Hypothalamus (tissue), 51 donors: ENCODE measurements around the gene AGPAT4.

Source experiments
- DNase-seq, 51 donors: peaks; one replicate each; lab custom pipeline; 2025; lab: John Stamatoyannopoulos, UW

Gene AGPAT4

DNA sequence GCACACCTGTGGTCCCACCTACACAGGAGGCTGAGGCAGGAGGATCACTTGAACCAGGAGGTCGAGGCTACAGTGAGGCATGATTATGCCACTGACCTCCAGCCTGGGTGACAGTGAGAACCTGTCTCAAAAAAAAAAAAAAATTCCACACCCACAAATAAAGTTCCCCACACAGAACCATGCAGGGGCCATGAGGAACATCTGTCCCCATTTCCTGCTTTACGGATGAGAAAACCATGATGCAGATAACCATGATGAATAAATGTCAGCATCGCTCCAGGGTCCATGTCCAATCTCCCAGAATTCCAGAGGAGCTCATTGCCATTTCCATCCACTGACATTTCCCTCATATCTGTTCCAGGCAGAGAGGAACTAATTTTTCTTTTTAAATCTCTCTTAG, 16.9 kb upstream of the AGPAT4 start:
- DNase-seq: no peak

GRCh38 chr6:161284653-161285052, 10.8 kb upstream of the AGPAT4 start:
- no peak for DNase-seq

DNA sequence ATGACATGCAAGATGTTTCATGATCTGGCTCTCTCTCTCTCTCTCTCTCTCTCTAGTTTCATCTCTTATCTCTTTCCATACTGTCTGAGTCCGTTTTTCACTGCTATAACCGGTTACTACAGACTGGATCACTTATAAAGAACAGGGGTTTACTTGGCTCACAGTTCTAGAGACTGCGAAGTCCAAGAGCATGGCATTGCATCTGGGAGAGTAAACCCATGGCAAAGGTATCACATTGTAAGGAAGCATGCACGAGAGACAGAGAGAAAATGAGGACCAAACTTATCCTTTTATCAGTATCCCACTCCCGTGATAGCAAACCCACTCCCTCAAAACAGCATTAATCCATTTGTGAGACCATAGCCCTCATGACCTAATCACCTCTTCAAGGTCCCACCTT, 7.2 kb upstream of the AGPAT4 start:
- DNase-seq: no peak

DNA sequence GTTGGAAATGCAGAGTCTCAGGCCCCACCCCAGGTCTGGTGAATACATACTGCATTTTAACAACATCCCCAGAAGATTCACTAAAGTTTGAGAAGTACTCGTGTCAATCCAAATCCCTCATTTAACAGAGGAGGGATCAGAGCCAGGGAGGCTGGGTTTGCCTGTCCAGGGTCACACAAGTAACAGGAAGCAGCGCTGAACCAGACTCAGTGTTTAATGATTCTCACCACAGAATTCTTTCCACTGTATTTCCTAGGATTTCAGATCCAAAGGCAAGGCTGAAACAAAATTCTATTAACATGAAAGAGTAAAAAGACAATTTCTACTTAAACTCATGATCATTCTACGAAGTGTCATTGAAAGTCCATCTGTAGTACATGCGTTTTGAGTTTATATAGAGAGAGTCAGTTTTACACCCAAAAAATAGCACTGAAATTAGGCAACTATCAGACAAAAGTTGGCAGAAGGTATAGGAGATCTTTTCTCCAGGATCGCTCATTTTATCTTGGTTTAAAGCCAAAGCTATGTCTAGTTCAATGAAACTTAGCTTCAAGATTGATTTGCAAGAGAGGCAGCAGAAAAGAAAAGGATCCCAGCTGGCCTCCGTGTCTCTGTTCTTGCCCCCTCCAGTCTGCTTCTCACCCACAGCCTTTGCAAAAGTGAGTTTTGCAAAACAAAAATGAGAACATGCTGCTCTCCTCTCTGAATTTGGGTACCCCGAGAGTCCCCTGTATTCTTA, 6.0 kb upstream of the AGPAT4 start:
- no peak for DNase-seq

DNA sequence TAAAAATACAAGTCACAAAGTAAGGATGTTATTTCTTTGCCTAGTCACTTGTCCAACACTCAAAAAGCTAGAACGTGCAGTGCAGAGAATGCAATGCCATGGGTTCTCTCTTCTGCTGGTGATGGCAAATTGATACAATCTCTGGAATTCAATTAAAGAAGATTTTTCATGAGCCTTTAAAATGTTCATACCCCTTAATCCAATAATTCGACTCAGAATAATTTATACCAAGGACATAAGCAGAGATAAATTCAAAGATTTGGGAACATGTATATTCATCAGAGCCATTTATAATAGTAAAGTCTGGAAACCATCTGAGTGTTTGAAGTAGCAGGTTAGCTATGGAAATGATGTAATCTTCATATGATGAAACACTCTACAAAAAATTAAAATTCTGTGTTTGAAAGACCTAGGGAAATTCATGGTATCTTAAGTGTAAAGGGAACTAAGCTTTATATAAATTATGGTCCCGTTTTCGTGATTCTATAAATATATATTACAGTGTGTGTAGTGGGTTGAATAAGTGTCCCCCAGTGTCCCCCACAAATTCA, 2.8 kb upstream of the AGPAT4 start:
- no peak for DNase-seq

- DNase-seq: peak in 1 of 51 donors; percentile 11
These were observed 1.0 kb upstream of the AGPAT4 start for GRCh38 chr6:161274898-161275297.

DNA sequence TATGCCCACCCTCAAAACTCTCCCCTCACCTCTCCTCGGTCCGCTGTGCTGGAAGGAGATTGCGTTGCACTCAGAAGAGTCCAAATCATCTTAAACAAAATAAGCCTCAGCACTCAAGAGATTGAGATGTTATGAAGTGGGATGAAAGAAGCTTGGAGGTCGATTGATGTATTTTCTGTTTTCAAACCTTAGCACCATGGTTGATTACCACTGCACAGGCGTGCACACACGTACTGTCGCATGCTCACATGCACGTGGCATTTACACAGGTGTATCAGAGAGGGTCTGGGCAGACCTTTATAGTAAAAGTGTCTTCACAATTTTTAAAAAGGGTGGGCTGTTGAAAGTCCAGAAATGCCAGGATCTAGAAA, 612 bp upstream of the AGPAT4 start:
- DNase-seq: peak in 1 of 51 donors; percentile 62

DNA sequence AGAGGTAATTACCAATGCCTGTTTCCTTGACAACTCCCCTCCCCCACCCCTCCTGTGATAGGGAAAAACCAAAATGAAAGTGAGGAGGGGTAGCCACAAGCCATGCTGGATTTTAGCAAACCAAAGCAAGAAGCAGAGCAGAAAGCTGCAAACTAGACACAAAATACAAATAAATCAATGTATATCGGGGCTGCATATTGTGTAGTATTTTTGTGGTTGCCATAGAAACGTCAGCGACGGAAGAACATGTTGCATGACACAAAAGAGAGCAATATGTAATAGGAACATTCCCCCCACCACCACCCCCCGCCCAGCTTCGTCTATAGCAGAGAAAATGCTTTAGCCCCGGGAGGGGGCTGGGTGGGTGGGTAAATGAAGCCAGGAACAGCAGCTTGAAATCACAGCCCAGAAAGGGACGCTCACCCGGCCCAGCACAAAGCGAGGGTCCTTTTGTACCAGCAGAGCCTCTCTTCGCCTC, 548 bp downstream of the AGPAT4 start:
- DNase-seq: peak in 8 of 51 donors; percentile 30 to 85 (median 50)

- peak in 1 of 51 donors; percentile 68 for DNase-seq
These were observed 1.1 kb downstream of the AGPAT4 start for GRCh38 chr6:161272635-161273273.

DNA sequence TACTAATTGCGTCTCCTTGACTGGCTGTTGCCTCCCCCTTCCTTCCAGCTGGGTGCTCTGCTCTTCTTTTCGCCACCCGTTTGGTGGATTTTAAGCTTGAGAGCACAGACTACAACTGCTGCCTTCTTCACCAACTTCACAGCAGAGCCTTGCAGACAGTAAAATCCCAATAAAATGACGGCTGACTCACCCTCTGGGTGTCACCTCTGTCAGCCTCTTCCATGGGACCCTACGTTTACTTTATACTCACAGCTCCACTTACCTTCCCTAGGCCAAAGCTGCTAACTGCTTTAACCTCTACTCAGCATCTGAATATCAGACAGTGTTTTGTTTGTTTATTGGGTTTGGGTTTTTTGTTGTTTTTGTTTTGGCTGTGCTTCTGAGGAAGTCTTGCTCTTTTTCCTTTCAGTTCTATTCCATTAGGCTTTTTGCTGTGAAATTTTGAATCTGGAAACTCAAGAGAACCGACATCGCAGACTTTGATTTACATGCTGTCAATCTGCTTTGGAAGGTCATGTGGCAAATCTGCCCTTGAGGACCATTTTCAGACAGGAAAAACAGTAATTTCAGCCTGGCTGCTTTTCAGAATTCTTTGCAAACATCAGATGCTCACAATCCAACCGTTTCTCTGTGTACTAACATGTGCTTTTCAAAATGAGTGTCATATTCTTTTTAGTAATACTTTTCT, 2.4 kb downstream of the AGPAT4 start:
- peak in 3 of 51 donors; percentile 10 to 78 (median 18) for DNase-seq

- DNase-seq: no peak
These were observed 3.7 kb downstream of the AGPAT4 start for GRCh38 chr6:161270116-161270515.

- DNase-seq: no peak
These were observed 4.6 kb downstream of the AGPAT4 start for GRCh38 chr6:161269310-161269709.

DNA sequence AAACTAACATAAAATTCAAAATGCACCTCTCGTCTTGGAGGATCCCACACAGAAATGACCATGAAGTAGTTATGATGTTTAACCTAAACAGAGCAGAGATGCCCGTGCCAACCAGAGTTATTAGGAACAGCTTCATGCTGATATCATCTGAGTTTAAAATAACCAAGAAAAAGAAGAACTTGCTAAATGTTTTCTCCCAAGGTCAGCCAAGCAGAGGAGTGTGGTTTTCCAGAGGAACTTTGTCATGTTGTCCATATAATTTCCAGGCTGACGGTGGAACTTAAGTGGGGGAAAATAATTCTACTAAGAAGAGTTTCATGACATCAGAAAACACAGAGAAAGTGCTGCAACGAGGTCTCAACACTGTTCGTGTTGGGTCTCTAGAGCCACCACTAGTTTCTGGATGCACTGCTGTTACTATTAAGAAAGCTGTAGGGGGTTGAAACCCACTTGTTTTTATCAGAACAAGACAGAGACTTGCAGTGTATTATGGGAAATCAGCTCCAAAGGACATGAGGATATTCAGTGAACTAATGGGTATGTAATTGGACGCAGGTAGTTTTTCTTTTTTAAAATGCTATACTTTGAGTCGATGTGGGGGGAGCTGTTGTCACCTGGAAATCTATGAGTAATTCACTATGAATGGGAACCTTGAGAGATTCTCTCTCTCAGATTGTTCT, 5.2 kb downstream of the AGPAT4 start:
- no peak for DNase-seq

GRCh38 chr6:161266513-161267230, 7.2 kb downstream of the AGPAT4 start:
- no peak for DNase-seq

GRCh38 chr6:161265975-161266374, 7.9 kb downstream of the AGPAT4 start:
- no peak for DNase-seq

GRCh38 chr6:161265554-161265953, 8.3 kb downstream of the AGPAT4 start:
- no peak for DNase-seq

DNA sequence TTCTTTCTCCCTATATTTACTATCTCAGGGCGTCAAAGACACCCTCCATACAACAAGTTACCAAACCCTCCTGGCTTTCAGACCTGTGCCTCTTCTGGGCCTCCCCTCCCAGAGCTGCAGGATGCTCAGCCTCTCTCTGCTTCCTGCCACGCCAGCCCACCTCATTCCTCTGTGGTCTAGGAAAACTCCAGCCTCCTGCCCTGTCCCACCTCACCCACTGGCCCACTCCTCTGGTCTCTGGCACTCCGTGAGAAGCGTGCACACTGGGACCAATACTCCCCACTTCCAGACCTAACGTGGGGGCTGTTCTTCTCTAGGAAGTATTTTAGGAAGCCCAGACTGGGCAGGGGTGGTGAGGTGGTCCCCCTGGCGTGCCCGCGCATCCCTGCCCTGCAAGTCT, 9.7 kb downstream of the AGPAT4 start:
- DNase-seq: no peak

GRCh38 chr6:161261816-161262215, 12.0 kb downstream of the AGPAT4 start:
- DNase-seq: no peak

DNA sequence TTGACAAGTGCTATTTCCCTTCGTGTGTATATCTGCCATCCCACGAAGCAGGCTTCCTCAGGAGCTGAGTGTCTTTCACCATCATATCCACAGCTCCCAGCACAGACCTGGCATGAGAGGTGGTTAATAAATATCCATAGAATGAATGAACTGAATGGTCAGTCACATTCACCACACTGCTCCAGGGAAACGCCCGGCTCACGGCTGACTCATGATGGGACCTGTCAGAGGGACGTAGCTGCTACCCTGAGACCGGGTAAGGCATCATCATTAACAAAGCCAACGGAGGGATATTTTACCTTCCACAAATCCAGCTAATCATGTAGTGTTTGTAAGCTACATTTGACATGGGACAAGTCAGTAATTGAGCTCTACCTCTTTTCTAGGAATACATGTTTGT, 12.5 kb downstream of the AGPAT4 start:
- DNase-seq: no peak

DNA sequence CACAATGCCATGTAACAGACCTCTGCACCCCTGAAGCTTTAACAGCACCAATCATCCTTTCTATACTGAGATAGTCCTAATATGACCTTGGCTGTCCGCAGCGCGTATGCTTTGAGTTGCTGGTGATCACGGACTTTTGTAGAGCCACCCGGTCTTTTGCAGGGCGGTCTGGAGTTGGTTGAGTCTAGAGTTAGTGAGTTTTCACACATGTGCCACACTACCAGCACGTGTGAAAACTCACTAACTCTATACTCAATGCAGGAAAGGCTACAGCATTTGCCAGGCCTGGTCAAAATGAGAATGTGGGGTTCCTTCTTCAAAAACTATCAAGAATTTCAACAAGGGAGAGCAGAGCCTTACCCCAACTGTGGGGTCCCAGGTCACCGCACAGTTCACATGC, 14.6 kb downstream of the AGPAT4 start:
- DNase-seq: no peak
